Keratinocyte (primary cell): Measurements from ENCODE around the gene MIX23.

Experiments used
- CTCF ChIP-seq, 3 experiments: IDR thresholded peaks in 1 of 3; conservative IDR thresholded peaks in 1 of 3; optimal IDR thresholded peaks in 1 of 3; 2 replicates in 2 of 3; 3 replicates in 1 of 3; pipeline versions ENCODE3 to v1.5.1; 2011; ENCODE audit warnings: low read length in 3 of 3, mild to moderate bottlenecking in 3 of 3, moderate library complexity in 2 of 3, control low read depth in 1 of 3, inconsistent platforms in 1 of 3; ENCODE audit not compliant: insufficient read depth in 2 of 3; ENCODE audit errors: extremely low read depth in 1 of 3
- EZH2 ChIP-seq: IDR thresholded peaks from one replicate; pipeline ENCODE4 v1.6.1; 2012; ENCODE audit warnings: inconsistent platforms, mild to moderate bottlenecking, low read length, moderate library complexity

- TF ChIP-seq CTCF (optimal IDR thresholded peaks at IDR 0.05 in 1 of 3, IDR thresholded peaks at IDR 0.05 in 1 of 3, conservative IDR thresholded peaks at IDR 0.05 in 1 of 3; ENCODE audit: extremely low read depth in 1 of 3, insufficient read depth in 2 of 3, low read length in 3 of 3) (no peak), EZH2 (no peak)
Observed at GRCh38 chr3:122410111-122410510, 27.1 kb upstream of the MIX23 start.
